GM12873 (cell line): ENCODE results near the gene KDELR3.

Source experiments
- TF ChIP-seq, protein P1 (sequence below): IDR thresholded peaks from 2 replicates; pipeline ENCODE4 v1.5.1; 2012; ENCODE audit warnings: low read depth, mild to moderate bottlenecking, moderate library complexity, low read length, control low read depth; ENCODE audit not compliant: insufficient read depth; ENCODE audit errors: missing control alignments

KDELR3 gene

GRCh38 chr22:38460426-38460840 is 7.5 kb upstream of the KDELR3 start:
- TF ChIP-seq, protein P1, sequence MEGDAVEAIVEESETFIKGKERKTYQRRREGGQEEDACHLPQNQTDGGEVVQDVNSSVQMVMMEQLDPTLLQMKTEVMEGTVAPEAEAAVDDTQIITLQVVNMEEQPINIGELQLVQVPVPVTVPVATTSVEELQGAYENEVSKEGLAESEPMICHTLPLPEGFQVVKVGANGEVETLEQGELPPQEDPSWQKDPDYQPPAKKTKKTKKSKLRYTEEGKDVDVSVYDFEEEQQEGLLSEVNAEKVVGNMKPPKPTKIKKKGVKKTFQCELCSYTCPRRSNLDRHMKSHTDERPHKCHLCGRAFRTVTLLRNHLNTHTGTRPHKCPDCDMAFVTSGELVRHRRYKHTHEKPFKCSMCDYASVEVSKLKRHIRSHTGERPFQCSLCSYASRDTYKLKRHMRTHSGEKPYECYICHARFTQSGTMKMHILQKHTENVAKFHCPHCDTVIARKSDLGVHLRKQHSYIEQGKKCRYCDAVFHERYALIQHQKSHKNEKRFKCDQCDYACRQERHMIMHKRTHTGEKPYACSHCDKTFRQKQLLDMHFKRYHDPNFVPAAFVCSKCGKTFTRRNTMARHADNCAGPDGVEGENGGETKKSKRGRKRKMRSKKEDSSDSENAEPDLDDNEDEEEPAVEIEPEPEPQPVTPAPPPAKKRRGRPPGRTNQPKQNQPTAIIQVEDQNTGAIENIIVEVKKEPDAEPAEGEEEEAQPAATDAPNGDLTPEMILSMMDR: no peak

DNA sequence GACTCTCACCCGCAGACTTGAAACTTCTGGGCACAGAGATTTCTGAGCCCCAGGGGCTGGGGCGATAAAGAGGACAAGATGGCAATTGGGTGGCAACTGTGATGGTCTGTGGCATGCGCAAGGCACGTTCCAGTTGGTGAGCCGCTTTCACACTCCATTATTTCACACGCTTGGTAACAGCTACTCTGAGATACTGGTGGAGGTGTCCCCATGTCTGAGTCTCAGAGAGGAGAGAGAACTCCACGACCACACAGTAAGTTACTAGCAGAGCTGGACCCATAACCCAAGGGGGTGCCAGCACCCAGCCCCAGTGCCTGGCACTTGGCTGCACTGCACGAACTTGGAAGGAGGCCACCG is 6.9 kb upstream of the KDELR3 start:
- TF ChIP-seq, protein P1: no peak

DNA sequence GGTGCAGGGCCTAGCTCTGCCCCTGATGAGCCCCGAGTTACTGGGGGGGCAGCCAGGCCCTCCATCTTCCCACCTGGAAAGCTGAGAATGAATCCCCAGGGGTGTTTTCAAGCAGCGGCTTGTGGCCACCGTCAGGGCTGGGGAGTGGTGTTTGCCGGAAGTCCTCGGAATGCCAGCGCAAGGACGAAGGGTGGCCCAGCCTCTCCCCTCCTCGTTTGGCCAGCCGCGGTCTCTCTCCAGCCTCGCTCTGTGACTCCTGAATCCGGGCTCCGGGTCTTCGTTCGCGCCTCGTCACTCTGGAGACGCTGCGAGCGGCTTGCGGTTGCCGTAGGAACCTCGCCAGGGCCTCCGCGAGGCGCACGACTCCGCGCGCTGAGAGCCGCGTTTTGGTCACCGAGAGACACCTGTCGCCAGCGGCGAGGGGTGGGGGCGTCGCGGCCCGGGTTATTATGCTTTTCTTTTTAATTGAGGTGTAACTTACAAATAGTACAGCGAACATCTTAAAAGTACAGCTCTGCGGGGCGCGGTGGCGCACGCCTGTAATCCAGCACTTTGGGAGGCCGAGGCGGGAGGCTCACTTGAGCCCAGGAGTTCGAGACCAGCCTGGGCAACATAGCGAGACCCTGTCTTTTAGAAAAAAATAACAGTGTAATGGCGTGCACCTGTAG is 6.3 kb upstream of the KDELR3 start:
- TF ChIP-seq, protein P1: no peak

- TF ChIP-seq, protein P1: no peak
These were observed 4.7 kb upstream of the KDELR3 start for GRCh38 chr22:38462960-38463784.

GRCh38 chr22:38464992-38465672 is 2.8 kb upstream of the KDELR3 start:
- TF ChIP-seq, protein P1: no peak

GRCh38 chr22:38465673-38466490 is 2.0 kb upstream of the KDELR3 start:
- TF ChIP-seq, protein P1: no peak

DNA sequence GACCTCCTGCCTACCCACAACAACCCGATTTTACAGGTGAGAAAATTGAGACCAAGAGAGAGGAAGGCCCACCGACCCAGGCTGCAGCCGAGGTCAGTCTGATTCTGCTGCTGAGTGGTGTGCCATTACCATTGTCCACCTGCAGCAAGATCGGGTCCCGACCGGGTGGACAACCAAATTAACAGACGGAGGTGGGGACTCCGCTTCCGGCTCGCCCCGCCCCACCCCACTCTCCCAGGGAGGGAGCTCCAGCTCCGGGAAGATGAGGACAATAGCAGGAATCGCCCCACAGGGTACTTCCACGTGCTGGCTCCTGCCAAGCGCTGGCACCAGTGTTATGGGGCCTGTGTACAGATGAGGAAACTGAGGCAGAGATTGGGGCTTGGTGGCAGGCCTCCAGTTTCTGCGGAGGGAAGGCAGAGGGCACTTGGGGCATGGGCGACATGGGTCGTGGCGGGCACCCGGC is 425 bp upstream of the KDELR3 start:
- TF ChIP-seq, protein P1: no peak
